GM12878 (cell line): ENCODE measurements around the gene IDH3G. TPM values are rescaled to one million over a fixed set of nuclear protein-coding genes. Genes with fewer than 3 reads are reported as not detected.

Experiments
- ATAC-seq: fragments of 200-7000 bp; cut with Tn5 transposase; 3 replicates; pipeline ENCODE4 v1.9.1; 2020; ENCODE audit warnings: mild to moderate bottlenecking, moderate library complexity
- BruUV-seq: library from RNA; stranded (reverse); fragments of 400-500 nt; replicated peaks from 2 replicates; lab custom pipeline; 2021; lab: Mats Ljungman, UMichigan
- CTCF ChIA-PET: fragments of 300-600 bp; sonication (Branson Sonifier 250); formaldehyde crosslinking; extraction: SDS; loops from one replicate; lab custom pipeline; 2021; ENCODE audit warnings: inconsistent platforms; lab: Yijun Ruan, JAX
- POLR2A ChIA-PET: fragments of 350-600 bp; formaldehyde crosslinking; extraction: SDS; loops from one replicate; lab custom pipeline; 2021; ENCODE audit warnings: inconsistent platforms; lab: Charles Lee
- RAD21 ChIA-PET: fragments of 300-600 bp; sonication (Branson Sonifier 250); formaldehyde crosslinking; loops from one replicate; lab custom pipeline; 2023; ENCODE audit warnings: antibody characterized with exemption; ENCODE audit not compliant: unreplicated experiment; lab: Charles Lee
- SMC1A ChIA-PET: fragments of 300-600 bp; sonication (Branson Sonifier 250); formaldehyde crosslinking; loops from one replicate; lab custom pipeline; 2023; ENCODE audit not compliant: unreplicated experiment, uncharacterized antibody; lab: Charles Lee
- DNase-seq: peaks from one replicate; pipeline ENCODE4 v3.0.0-alpha.2; 2011; ENCODE audit warnings: low read depth, low spot score
- FAIRE-seq: peaks from 3 replicates; lab custom pipeline; 2011; peaks lifted over from hg19 to GRCh38; lab: Jason Lieb, UNC
- H2AFZ ChIP-seq: 2 replicates; pipeline ENCODE4 v1.6.0; 2011; ENCODE audit warnings: low read depth, low read length, control low read depth; ENCODE audit not compliant: control insufficient read depth
- H3K27ac ChIP-seq: 2 replicates; pipeline ENCODE4 v1.5.1; 2011; ENCODE audit warnings: control low read depth; ENCODE audit not compliant: control insufficient read depth, insufficient read depth
- H3K27me3 ChIP-seq, 2 experiments: replicated peaks in 1 of 2; 2 replicates each; pipeline versions ENCODE4 v1.6.0 to v1.6.1; 2011; ENCODE audit warnings: low read length in 1 of 2; ENCODE audit not compliant: control insufficient read depth in 2 of 2, insufficient read depth in 2 of 2
- H3K36me3 ChIP-seq, 2 experiments: 2 replicates each; pipeline ENCODE4 v1.5.1; 2011; ENCODE audit warnings: low read length in 1 of 2; ENCODE audit not compliant: control insufficient read depth in 2 of 2, insufficient read depth in 2 of 2
- H3K4me1 ChIP-seq: 2 replicates; pipeline ENCODE4 v1.6.1; 2011; ENCODE audit warnings: mild to moderate bottlenecking, low read length, moderate library complexity, mixed read lengths; ENCODE audit not compliant: control insufficient read depth, insufficient read depth
- H3K4me2 ChIP-seq: 2 replicates; pipeline ENCODE4 v1.6.0; 2011; ENCODE audit warnings: control low read depth; ENCODE audit not compliant: control insufficient read depth, insufficient read depth
- H3K4me3 ChIP-seq: fragments of 200-600 bp; sonication (generic); 2 replicates; pipeline ENCODE4 v1.5.1; 2016
- H3K79me2 ChIP-seq: 2 replicates; pipeline ENCODE4 v1.6.0; 2011; ENCODE audit warnings: low read length; ENCODE audit not compliant: control insufficient read depth, insufficient read depth
- H3K9ac ChIP-seq: 2 replicates; pipeline ENCODE4 v1.8.0; 2011; ENCODE audit warnings: low read length, control low read depth, mixed read lengths; ENCODE audit not compliant: control insufficient read depth, insufficient read depth
- H3K9me3 ChIP-seq: replicated peaks from 3 replicates; pipeline ENCODE4 v1.5.1; 2011; ENCODE audit warnings: mild to moderate bottlenecking, low read length; ENCODE audit not compliant: control insufficient read depth, insufficient read depth
- H4K20me1 ChIP-seq: 2 replicates; pipeline ENCODE4 v1.6.0; 2011; ENCODE audit not compliant: control insufficient read depth, insufficient read depth
- BRCA1 ChIP-seq: IDR thresholded peaks from 2 replicates; pipeline ENCODE4 v1.6.1; 2011; ENCODE audit warnings: low read depth, low read length, improper control_type of control experiment
- CBFB ChIP-seq: IDR thresholded peaks from 2 replicates; pipeline ENCODE4 v1.6.1; 2016; ENCODE audit warnings: antibody characterized with exemption, low read depth
- HDAC2 ChIP-seq: fragments of 200-600 bp; sonication (generic); IDR thresholded peaks from 2 replicates; pipeline ENCODE4 v1.6.1; 2017
- IRF3 ChIP-seq: fragments of 450-650 bp; IDR thresholded peaks from 2 replicates; pipeline ENCODE4 v1.6.1; 2014; ENCODE audit warnings: mild to moderate bottlenecking
- KDM1A ChIP-seq: fragments of 200-600 bp; sonication (generic); IDR thresholded peaks from 2 replicates; pipeline ENCODE4 v1.6.1; 2016; ENCODE audit warnings: borderline replicate concordance
- MYB ChIP-seq: fragments of 150-350 bp; IDR thresholded peaks from 2 replicates; pipeline ENCODE4 v1.6.1; 2014; ENCODE audit warnings: mild to moderate bottlenecking, low read depth, low read length, borderline replicate concordance
- NFYA ChIP-seq: IDR thresholded peaks from 2 replicates; pipeline ENCODE4 v1.6.1; 2011; ENCODE audit warnings: low read depth, mild to moderate bottlenecking, low read length, improper control_type of control experiment, borderline replicate concordance
- NR2C2 ChIP-seq: IDR thresholded peaks from 2 replicates; pipeline ENCODE4 v1.6.1; 2011; ENCODE audit warnings: borderline replicate concordance, low read depth; ENCODE audit not compliant: control insufficient read depth, insufficient read length
- NR2F1 ChIP-seq: fragments of 450-650 bp; conservative IDR thresholded peaks from 2 replicates; pipeline ENCODE4 v1.6.1; 2017; ENCODE audit warnings: mild to moderate bottlenecking
- PAX8 ChIP-seq: fragments of 450-650 bp; IDR thresholded peaks from 2 replicates; pipeline ENCODE4 v1.6.1; 2017; ENCODE audit warnings: mild to moderate bottlenecking, moderate library complexity
- POLR2A ChIP-seq: IDR thresholded peaks from 2 replicates; pipeline ENCODE4 v1.6.1; 2011; ENCODE audit warnings: low read depth, mild to moderate bottlenecking, low read length
- POLR2AphosphoS5 ChIP-seq: IDR thresholded peaks from 2 replicates; pipeline ENCODE4 v1.6.1; 2011; ENCODE audit warnings: mild to moderate bottlenecking, low read length, inconsistent platforms
- SIN3A ChIP-seq: IDR thresholded peaks from 2 replicates; pipeline ENCODE4 v1.6.1; 2012; ENCODE audit warnings: low read depth, low read length, improper control_type of control experiment
- TAF1 ChIP-seq: IDR thresholded peaks from 2 replicates; pipeline ENCODE4 v1.6.1; 2011; ENCODE audit warnings: mild to moderate bottlenecking, low read depth, low read length, borderline replicate concordance
- TBL1XR1 ChIP-seq: IDR thresholded peaks from 2 replicates; pipeline ENCODE4 v1.6.1; 2012; ENCODE audit warnings: low read depth, low read length, improper control_type of control experiment
- ZSCAN29 ChIP-seq: fragments of 450-650 bp; IDR thresholded peaks from 2 replicates; pipeline ENCODE4 v1.6.1; 2017; ENCODE audit warnings: mild to moderate bottlenecking, moderate library complexity
- ZZZ3 ChIP-seq: IDR thresholded peaks from 2 replicates; pipeline ENCODE4 v1.6.1; 2011; ENCODE audit warnings: low read depth; ENCODE audit not compliant: control insufficient read depth, insufficient read length
- WGBS: methylation state at CpG from one replicate; pipeline ENCODE4 v1.1.6; 2016; ENCODE audit warnings: low lambda C conversion rate; ENCODE audit not compliant: insufficient replicate concordance, insufficient coverage; ENCODE audit errors: missing lambda C conversion rate; 5-methylcytosine and 5-hydroxymethylcytosine counted together
- in situ Hi-C: fragments of 300-500 bp; cut with MboI; formaldehyde crosslinking; loops from 9 replicates; pipeline ENCODE4 v1.14.3; 2018; ENCODE audit warnings: mixed read lengths
- intact Hi-C: fragments of 100-400 bp; cut with micrococcal nuclease; formaldehyde crosslinking; loops from one replicate; pipeline ENCODE4 v1.14.2; 2022; ENCODE audit not compliant: unreplicated experiment
- polyA plus RNA-seq, 11 experiments: library from polyadenylated mRNA; depleted of rRNA in 4 of 11; unstranded in 6 of 11; stranded (reverse) in 5 of 11; fragments of >200 nt; fragmentation: Nextera tagmentation in 4 of 11; fragmentation: Illumina TruSeq in 1 of 11; extraction: Ambion mirVana in 4 of 11; extraction: Trizol in 1 of 11; gene quantifications; 1 replicate in 1 of 11; 2 replicates in 10 of 11; pipeline versions ENCODE4 v1.2.1 to v1.2.3, GENCODE V29; 2011 to 2016; ENCODE audit warnings: inconsistent platforms in 2 of 11, missing spikeins in 2 of 11, low read depth in 1 of 11
- total RNA-seq, 4 experiments: library from RNA; depleted of rRNA in 3 of 4; stranded (reverse); fragments of >200 nt in 3 of 4; fragmentation: Illumina TruSeq in 1 of 4; extraction: Trizol in 1 of 4; gene quantifications; 2 replicates each; pipeline versions ENCODE4 v1.2.1 to v1.2.3, GENCODE V29; 2013 to 2021

The IDH3G gene
- total and polyA plus RNA-seq, 10 of the 15 experiments (the other 5 are each of a cell fraction or from before 2014, with no cell fraction given) = 26.3 to 102 (median 66.6) TPM

- Histone ChIP-seq H3K27me3 (no peaks in the 10 kb centered on the region), H3K9me3 (no peaks in the 10 kb centered on the region; the same call in 2 of the 3 replicates), H3K4me1 (no peaks in the 10 kb centered on the region), H2AFZ (no peak overlapping the region), H4K20me1 (no peaks in the 10 kb centered on the region), H3K27ac (no peak overlapping the region), H3K36me3 (peaks cover 0 to 3% of the 10 kb centered on the region in 2 experiments; a peak in 2 of 4 replicates), H3K79me2 (no peaks in the 10 kb centered on the region), H3K4me2 (no peak overlapping the region), H3K9ac (no peak overlapping the region), H3K4me3 (no peak overlapping the region)
- BruUV-seq = no TSS peak
- in situ Hi-C loops (loop anchor here (10.0 kb wide), 1 partner anchor 48 kb away; no protein-coding TSS in a partner anchor), intact Hi-C loops (no loop called here)
- ChIA-PET POLR2A (no interaction called here), RAD21 (no interaction called here), CTCF (no interaction called here), SMC1A (no interaction called here)
- no peak for ATAC-seq
- WGBS = 80% methylated on average over 13 of the region's 14 CpGs
- no peak for DNase-seq
- FAIRE-seq = no peak
- TF ChIP-seq KDM1A = no peak
- TF ChIP-seq POLR2A = 0 out of 2 replicates have a peak, but pooled peaks have one; percentile 24
Measured at GRCh38 chrX:153782871-153783270, 11.3 kb downstream of the IDH3G start.

GRCh38 chrX:153782313-153782712, 11.9 kb downstream of the IDH3G start:
- intact Hi-C loops (no loop called here), in situ Hi-C loops (loop anchor here (10.0 kb wide), 1 partner anchor 48 kb away; no protein-coding TSS in a partner anchor)
- Histone ChIP-seq H3K9me3 (no peaks in the 10 kb centered on the region; the same call in 2 of the 3 replicates), H3K79me2 (no peaks in the 10 kb centered on the region), H3K4me1 (no peaks in the 10 kb centered on the region), H3K9ac (no peak overlapping the region), H3K27ac (no peak overlapping the region), H3K36me3 (peaks cover 0 to 3% of the 10 kb centered on the region in 2 experiments; a peak in 2 of 4 replicates), H2AFZ (no peak overlapping the region), H3K27me3 (no peaks in the 10 kb centered on the region), H3K4me3 (no peak overlapping the region), H3K4me2 (no peak overlapping the region), H4K20me1 (no peaks in the 10 kb centered on the region)
- DNase-seq (no peak), FAIRE-seq (no peak), ATAC-seq (no peak)
- RAD21 ChIA-PET = no interaction called here
- POLR2A ChIA-PET = no interaction called here
- no TSS peak for BruUV-seq
- CTCF ChIA-PET = no interaction called here
- SMC1A ChIA-PET = no interaction called here
- WGBS = 48% methylated on average over 11 of the region's 11 CpGs
- TF ChIP-seq BRCA1 (no peak), NR2C2 (no peak), IRF3 (no peak), NR2F1 (no peak), ZSCAN29 (no peak), SIN3A (no peak), POLR2AphosphoS5 (no peak), MYB (no peak), PAX8 (no peak), CBFB (no peak), TBL1XR1 (no peak), ZZZ3 (no peak), TAF1 (no peak), NFYA (no peak), HDAC2 (no peak)
